Inflammatory macrophage treated with lipopolysaccharide for 1 hour (primary cell): ENCODE data around the gene ANAPC2.

Experiments
- DNase-seq, 2 donors: peaks; one replicate each; pipeline ENCODE4 v3.0.0-alpha.2; 2020 to 2022

Gene ANAPC2

DNA sequence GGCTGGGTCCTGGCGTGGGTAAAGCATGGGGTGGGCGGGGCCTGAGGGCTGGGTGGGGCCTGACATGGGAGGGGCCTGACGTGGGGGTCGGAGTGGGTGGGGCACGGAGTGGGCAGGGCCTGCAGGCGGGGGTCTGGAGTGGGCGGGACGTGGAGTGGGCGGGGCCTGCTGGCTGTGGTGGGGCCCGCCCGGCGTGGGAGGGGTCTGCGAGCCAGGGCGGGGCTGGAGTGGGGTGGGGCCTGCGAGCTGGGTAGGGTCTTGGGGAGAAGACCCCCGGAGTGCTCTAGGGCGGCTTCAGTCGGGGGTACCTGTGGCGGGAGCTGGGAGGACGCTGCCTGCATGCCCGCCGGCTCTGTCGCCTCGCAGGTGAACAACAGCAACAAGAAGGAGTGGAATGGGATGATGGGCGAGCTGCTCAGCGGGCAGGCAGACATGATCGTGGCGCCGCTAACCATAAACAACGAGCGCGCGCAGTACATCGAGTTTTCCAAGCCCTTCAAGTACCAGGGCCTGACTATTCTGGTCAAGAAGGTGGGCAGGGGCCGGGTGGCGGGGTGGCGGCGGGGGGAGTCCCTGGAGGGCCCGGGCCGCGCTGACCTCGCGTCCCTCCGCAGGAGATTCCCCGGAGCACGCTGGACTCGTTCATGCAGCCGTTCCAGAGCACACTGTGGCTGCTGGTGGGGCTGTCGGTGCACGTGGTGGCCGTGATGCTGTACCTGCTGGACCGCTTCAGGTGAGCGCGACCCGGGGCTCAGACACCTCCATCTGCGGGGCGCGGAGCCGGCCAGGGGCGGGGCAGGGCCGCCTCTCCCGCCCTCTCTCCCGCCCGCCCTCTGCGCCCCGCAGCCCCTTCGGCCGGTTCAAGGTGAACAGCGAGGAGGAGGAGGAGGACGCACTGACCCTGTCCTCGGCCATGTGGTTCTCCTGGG lies 26.5 kb downstream of the ANAPC2 start:
- DNase-seq: no peak

DNA sequence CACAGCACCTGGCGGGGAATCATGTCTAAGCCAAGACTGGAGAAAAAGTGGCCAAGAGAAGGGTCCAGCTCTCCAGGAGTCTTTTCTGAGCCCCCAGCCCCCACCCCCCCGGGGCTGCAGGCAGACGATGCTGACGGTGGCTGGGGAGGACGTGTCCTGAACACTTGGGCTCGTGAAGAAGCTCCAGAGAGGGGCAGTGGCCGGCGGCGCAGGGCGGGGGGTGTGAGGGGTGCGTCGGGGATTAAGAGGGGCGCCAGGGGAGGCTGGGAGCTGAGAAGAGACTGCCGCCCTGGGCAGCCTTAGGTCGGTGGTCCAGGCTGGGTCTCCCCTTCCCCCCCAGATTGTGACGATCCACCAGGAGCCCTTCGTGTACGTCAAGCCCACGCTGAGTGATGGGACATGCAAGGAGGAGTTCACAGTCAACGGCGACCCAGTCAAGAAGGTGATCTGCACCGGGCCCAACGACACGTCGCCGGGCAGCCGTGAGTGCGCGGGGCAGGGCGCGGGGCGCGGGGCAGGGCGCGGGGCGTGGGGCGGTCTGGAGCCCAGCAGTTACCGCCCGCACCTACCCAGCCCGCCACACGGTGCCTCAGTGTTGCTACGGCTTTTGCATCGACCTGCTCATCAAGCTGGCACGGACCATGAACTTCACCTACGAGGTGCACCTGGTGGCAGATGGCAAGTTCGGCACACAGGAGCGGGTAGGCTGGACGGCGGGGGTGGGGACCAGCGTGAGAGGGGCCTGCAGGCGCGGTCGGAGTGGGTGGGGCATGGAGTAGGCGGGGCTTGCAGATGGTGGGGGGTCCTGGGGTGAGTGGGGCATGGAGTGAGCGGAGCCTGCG lies 27.4 kb downstream of the ANAPC2 start:
- DNase-seq: no peak

DNA sequence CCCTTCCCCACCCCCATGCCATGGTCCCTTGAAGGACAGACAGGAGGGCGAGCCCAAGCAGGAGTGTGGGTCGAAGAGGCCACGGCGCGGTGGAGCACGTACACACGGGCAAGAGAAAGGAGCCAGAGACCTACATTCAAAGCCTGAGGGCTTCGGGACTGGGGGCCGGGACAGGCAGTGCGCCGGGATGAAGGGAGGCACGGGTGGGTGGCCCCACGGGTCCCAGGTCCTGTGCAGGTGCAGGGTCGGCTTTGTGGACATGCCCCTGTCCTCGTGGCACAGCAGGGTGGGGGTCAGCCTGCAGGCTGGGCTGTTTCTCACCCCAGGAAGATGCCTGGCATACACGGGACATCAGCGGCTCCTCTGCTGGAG lies 28.3 kb downstream of the ANAPC2 start:
- DNase-seq: no peak

DNA sequence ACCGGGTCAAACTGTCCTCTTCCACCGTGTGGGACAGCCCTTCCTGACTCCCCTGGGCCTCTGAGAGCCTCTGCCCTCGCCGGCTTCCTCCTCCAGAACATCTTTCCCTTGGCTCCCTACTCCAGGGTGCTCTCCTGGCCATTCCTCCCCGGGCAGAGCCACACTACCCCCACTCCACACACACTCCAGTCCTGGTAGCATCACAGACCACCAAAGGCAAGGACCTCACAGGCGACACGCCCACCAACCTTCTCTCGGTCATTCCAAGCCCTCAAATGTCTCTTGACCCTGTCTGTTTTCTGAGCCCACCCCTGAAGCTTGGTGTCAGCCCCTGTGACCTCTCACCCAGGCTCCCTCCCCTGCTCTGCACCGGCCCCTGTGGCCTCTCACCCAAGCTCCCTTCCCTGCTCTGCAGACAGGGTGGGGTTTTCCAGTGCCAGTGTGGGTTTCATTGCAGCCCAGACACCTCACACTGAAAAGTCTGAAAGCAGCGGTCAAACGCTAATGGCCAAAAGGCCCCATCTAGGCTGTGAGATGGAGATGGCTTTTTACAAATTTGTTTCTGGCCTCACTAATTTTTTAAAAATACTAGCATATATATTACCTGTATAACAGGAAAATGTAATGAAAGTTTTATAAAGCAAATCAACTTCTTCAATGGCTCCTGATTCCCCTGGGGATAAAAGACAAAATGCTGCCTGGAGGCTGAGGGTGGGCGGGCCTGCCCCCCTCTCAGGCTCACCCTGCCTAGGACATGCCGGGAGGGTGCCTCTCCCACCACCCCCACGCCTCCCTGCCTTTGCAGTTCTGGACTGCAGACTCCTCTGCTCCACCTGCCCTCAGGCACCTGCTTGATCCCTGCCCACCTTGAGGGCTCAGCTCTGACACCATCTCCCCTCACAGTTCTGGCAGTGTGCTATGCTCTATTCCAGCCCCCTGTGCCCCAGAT lies 29.0 kb downstream of the ANAPC2 start:
- no peak for DNase-seq

DNA sequence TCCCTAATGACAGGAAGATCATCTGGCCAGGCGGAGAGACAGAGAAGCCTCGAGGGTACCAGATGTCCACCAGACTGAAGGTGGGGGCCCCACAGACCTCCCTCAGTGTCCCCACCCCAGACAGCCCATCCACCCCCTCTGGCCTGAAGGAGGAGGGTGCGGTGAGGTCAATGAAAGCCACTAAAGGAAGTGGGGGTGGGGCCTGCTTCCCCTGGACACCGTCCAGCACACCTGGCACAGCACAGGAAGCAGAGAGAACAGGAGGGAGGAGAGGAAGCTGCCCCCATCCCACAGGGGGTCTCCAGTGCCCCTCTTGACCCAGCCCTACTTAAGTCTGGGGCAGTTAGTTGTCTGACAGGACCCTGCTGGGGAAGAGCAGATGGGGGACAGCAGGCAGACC lies 29.7 kb downstream of the ANAPC2 start:
- DNase-seq: no peak

DNA sequence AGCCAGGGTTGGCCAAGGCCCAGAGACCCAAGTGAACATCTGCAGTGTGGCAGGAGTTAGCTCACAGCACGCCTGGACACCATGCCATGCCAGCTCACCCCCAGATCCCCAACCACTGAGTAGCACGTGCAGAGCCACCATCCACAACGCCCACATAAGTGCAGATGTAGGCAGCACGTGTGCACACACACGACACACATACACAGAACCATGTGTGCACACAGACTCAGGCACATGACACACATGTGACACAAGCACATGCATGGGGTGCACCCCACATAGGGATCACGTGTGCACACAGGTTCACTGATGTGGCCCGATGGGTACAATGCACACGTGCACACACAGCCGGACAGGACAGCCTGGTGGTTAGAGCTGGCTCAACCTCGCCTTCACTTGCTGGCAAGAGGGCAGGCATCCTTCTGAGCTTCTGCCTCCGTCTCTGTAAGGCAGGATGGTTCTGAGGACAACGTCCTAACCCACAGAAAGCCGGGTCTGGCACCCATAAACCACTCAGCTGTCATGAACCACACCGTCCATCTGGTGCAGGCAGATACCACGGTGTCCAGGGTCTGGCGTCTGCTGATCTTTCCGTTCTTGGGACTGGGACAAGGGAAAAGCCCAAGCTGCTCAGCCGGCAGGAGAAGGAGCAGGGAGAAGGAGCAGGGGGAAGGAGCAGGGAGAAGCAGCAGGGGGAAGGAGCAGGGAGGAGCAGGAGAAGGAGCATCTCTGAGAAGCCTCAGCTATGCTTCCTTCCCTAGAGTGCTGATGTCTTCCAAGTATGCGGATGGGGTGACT lies 30.5 kb downstream of the ANAPC2 start:
- DNase-seq: no peak

DNA sequence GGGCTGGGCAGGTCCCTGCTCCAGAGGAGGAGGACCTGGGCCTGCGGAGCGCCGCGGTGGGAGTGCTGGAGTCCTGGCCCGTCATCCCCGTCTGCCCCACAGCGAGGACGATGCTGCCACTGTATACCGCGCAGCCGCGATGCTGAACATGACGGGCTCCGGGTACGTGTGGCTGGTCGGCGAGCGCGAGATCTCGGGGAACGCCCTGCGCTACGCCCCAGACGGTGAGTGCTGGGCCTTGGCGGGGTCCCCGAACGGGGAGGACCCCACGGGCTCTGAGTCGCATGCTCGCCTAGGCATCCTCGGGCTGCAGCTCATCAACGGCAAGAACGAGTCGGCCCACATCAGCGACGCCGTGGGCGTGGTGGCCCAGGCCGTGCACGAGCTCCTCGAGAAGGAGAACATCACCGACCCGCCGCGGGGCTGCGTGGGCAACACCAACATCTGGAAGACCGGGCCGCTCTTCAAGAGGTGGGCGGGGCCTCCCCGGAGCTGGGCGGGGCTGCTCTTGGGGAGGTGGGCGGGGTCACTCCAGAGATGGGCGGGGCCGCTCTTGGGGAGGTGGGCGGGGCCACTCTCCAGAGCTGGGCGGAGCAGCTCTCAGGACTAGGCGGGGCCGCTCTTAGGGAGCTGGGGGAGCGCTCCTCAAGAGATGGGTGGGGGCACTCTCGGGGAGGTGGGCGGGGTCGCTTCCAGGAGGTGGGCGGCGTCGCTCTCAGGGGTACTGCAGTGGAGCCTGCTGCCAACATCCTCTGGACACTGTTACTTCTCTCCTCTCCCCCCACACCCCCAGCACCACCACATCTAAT lies 31.6 kb downstream of the ANAPC2 start:
- DNase-seq: peak; percentile 82 to 88

DNA sequence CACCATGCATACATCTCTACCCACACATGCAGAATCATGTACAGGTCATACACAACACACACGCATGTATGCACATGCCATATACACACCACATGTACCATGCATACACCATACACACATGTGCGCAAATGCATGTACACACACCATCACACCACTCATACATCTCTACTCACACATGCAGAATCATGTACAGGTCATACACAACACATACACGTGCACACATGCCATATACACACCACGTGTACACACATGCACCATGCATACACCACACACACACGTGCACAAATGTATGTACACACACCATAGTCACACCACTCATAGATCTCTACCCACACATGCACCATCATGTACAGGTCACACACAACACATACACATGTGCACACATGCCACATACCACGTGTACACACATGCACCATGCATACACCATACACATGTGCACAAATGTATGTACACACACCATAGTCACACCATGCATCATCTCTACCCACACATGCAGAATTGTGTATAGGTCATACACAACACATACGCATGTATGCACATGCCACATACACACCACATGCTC lies 35.4 kb downstream of the ANAPC2 start:
- DNase-seq: no peak

DNA sequence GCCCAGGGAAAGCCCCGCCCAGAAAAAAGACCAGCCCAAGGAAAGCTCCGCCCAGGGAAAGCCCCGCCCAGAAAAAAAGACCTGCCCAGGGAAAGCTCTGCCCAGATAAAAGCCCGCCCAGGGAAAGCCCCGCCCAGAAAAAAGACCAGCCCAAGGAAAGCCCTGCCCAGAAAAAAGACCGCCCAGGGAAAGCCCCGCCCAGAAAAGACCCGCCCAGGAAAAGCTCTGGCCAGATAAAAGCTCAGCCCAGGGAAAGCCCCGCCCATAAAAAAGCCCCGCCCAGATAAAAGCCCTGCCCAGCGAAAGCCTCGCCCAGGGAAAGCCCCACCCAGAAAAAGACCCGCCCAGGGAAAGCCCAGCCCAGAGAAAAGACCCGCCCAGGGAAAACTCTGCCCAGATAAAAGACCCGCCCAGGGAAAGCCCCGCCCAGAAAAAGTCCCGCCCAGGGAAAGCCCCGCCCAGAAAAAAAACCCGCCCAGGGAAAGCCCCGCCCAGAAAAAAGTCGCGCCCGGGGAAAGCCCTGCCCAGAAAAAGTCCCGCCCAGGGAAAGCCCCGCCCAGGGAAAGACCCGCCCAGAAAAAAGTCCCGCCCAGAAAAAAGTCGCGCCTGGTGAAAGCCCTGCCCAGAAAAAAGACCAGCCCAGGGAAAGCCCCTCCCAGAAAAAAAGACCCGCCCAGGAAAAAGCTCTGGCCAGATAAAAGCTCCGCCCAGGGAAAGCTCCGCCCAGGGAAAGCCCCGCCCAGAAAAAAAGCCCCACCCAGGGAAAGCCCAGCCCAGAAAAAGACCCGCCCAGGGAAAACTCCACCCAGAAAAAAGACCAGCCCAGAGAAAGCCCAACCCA lies 37.5 kb downstream of the ANAPC2 start:
- DNase-seq: peak; percentile 73 to 94

DNA sequence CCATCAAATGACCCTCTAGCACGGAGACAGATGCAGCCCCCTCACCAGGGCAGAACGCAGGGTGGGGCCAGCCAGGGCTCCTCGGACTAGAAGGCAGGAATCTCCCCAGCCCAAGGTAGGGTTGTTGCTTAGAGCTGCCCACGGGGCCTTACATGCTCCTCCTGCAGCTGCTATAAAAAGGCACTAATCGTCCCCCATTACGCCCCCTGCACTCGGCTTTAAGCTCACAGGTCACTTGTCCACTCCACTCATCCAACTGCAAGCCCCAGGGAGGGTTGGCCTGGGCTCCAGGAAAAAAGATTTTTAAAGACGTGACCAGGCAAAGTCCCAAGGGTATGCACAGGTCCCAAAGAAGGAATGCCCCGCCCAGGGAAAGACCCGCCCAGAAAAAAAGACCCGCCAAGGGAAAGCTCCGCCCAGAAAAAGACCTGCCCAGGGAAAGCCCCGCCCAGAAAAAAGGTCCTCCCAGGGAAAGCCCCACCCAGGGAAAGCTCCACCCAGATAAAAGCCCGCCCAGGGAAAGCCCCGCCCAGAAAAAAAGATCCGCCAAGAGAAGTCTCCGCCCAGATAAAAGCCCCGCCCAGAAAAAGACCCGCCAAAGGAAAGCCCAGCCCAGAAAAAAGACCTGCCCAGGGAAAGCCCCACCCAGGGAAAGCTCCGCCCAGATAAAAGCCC lies 38.3 kb downstream of the ANAPC2 start:
- no peak for DNase-seq

DNA sequence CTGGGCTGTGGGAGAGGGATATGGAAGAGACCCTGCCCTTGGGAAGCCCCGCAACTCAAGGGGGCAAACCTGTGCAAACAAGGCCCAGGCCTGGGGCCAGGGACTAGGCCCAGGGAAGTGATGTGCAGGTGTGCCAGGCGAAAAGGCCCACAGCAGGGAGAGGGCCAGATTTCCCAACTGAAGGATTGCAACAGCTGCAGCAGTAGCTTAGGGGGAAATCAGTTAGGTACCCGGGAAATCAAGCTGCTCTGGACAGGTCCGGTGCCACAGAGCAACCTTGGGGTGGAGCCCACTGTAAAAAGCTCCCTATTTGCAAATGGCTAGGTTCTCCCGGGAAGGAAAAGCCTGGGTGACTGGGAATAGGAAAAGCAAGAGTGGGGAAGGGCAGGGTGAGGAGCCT lies 39.0 kb downstream of the ANAPC2 start:
- DNase-seq: no peak

DNA sequence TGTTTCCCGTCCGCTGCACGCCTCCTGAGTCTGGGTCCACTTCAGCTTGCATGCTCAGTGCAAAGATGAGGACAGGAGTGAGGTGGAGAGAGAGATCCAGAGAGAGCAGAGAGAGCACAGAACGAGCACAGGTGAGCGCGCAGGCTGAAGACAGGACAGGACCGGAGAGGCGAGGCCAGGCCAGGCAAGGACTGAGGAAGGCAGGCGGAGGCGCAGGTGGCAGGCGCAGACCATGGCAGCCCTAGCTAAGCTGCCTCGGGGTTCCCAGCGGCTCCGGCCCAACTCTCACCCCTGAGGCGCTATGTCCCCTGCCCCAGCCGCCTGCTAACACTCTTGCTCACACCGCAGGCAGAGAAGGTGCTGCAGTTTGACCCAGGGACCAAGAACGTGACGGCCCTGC lies 39.7 kb downstream of the ANAPC2 start:
- DNase-seq: no peak

DNA sequence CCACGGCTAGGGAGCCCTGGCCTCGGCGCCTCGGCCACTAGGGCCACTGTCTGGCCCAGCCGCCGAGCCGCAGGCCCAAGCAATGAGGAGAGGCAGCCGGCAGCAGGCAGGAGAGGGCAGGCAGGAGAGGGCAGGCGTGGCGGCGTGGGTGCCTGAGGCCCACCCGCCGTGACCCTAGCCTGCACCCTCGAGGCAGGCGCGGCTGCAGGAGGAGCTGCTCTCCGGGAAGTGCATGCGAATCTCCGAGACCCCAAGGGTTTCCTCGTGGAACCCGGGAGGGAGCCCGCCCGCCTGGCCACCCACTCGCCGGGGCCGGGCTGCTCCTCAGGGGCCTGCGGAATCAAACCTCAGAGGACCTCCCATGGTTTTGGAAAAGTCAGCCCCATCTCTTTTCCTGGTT lies 40.1 kb downstream of the ANAPC2 start:
- DNase-seq: no peak

DNA sequence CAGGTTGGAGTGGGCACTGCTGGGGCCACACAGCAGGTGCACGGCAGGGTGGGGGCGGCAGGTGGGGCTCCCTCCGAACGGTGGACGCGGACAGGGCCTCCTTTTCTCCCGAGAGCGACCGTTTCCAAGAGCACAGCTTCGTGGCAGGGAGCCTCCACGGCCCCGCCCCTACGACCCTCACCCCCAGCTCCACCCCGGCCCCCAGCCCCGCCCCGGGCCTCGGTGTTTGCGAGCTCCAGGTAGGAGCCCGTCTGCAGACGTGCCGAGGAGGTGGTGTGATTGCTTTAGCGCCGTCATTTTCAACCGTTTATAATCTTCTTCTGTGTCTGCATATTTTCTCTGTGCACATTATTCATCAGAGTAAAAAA lies 40.6 kb downstream of the ANAPC2 start:
- no peak for DNase-seq

DNA sequence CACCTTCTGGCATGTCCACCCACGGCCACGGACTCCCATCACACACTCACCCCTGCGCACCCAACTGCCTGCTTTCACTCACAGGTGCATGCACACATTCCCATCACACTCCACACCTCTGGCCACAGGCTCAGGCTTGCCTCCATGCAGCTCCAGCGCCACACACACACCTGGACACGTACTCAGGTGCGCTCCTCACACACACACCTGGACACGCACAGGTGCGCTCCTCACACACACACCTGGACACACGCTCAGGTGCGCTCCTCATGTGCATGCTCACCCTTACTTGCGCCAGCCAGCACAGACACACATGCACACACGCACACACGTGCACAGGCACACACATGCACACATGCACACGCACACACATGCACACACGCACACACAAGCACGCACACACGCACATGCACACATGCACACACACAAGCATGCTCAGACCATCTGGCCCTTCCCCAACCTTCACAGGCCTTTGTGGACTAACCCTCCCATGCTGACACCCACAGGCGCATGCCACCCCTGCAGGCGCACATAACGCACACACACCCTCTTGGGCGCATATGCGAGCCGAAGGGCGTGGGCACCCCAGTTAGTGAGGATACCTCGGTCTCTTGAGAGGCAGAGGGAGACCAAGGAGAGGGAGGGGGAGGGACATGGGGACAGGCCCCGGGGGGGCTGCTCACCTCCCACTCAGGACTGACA lies 41.1 kb downstream of the ANAPC2 start:
- no peak for DNase-seq

DNA sequence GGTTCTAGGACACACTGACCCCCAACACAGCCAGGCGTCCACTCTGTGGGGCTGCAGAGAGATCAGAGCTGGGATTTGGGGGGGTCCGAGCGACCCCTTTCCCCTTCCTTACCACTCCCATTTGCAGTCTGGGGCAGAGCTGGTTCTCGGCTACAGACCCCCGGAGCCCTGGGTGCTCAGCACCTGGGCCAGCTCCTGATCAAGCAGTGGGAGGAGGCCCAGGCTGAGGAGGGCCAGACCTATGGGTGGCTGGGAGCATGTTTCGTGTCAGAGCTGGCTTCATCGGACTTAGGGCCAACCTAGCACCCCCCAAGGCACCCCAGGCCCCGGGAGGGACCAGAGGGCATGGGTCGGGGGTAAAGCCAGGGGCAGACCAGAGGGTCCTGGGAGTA lies 41.8 kb downstream of the ANAPC2 start:
- DNase-seq: no peak

DNA sequence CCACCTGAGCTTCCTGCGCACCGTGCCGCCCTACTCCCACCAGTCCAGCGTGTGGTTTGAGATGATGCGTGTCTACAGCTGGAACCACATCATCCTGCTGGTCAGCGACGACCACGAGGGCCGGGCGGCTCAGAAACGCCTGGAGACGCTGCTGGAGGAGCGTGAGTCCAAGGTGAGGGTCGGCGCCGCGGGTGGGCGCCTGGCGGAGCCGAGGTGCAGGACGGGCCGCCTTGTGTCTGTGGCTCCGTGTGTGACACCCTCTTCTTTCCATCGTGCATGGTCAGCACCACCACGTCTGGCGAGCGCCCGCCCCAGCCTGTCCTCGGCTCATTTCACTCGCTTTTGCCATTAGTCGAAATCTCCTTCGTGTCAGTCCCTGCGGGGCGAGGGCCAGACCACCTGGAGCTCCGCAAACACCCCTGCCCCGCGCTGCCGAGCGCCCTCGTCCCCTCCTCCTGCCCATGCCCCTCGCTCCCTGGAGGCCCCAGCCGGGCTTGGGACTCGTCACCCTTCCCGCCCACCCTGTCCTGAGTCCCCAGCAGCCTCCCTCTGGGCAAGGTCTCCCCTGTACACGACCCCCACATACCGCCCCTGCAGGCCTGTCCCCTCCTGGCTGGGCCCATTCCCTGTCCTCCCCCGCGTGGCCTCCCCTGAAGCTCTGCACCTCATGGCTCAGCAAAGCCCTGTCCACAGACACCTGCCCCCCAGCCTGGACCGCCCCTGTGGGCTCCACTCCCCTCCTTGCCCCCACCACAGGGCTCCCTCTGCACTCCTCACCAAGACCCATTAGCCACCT lies 42.4 kb downstream of the ANAPC2 start:
- DNase-seq: no peak

DNA sequence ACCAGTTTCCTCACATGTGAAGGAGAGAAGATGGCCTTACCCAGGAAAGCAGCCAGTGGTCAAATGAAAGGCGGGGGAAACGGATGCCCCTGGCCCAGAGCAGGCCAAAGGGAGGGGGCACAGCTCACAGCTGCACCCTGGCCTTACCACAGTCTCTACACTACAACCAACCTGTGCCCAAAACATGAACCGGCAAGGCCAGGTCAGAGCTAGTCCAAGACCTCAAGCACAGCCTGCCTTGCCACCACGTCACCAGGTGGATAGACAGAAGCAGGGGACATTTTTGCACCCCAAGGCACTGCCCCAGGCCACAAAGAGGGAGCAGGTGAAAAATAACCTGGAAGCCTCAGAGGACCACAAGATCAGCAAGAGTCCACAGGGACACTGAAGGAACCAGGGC lies 44.9 kb downstream of the ANAPC2 start:
- no peak for DNase-seq
